Sigmoid colon (tissue), 7 donors: ENCODE results near the gene ARL13B. TPM values are rescaled to one million over a fixed set of nuclear protein-coding genes. Genes with fewer than 3 reads are reported as not detected.

Experiments
- DNase-seq: peaks from one replicate; pipeline ENCODE4 v3.0.0-alpha.2; 2019
- H3K27ac ChIP-seq, 4 donors: fragments of 200-600 bp; sonication (generic); one replicate each; pipeline ENCODE4 v1.5.1; 2016 to 2019; ENCODE audit warnings: mild to moderate bottlenecking in 1 of 4
- H3K27me3 ChIP-seq, 3 donors: fragments of 200-600 bp; sonication (generic); one replicate each; pipeline ENCODE4 v1.5.1; 2019; ENCODE audit warnings: mild to moderate bottlenecking in 1 of 3
- H3K36me3 ChIP-seq, 4 donors: fragments of 200-600 bp; sonication (generic); one replicate each; pipeline ENCODE4 v1.5.1; 2016 to 2019
- H3K4me1 ChIP-seq, 4 donors: fragments of 200-600 bp; sonication (generic); one replicate each; pipeline ENCODE4 v1.5.1; 2017 to 2019
- H3K4me3 ChIP-seq, 4 donors: fragments of 200-600 bp; sonication (generic); one replicate each; pipeline ENCODE4 v1.5.1; 2017 to 2019; ENCODE audit warnings: mild to moderate bottlenecking in 2 of 4, moderate library complexity in 1 of 4
- H3K9me3 ChIP-seq, 4 donors: fragments of 200-600 bp in 3 of 4; sonication (generic) in 3 of 4; one replicate each; pipeline versions ENCODE4 v1.5.1 to v1.6.1; 2013 to 2019
- CTCF ChIP-seq, 4 experiments: fragments of 450-650 bp in 3 of 4; fragments of 200-600 bp in 1 of 4; IDR thresholded peaks; one replicate each; pipeline ENCODE4 v1.5.1; 2016 to 2019; ENCODE audit warnings: antibody characterized with exemption in 4 of 4, mild to moderate bottlenecking in 3 of 4, moderate library complexity in 2 of 4
- EP300 ChIP-seq, 4 donors: sonication (generic); formaldehyde crosslinking; IDR thresholded peaks; one replicate each; pipeline ENCODE4 v1.6.1; 2017; ENCODE audit warnings: antibody characterized with exemption in 4 of 4
- POLR2A ChIP-seq, 2 donors: fragments of 450-650 bp; IDR thresholded peaks; one replicate each; pipeline ENCODE4 v1.6.1; 2016; ENCODE audit warnings: antibody characterized with exemption in 2 of 2, mild to moderate bottlenecking in 2 of 2, moderate library complexity in 2 of 2
- POLR2AphosphoS5 ChIP-seq, 4 donors: sonication (generic); formaldehyde crosslinking; IDR thresholded peaks; one replicate each; pipeline ENCODE4 v1.6.1; 2017; ENCODE audit warnings: antibody characterized with exemption in 4 of 4
- WGBS, 2 donors: extraction: QIAGEN DNeasy Blood & Tissue Kit; methylation state at CpG; one replicate each; pipeline ENCODE4 v1.1.7; 2013; 5-methylcytosine and 5-hydroxymethylcytosine counted together
- intact Hi-C: fragments of 100-400 bp; cut with DNase I; formaldehyde crosslinking; loops from one replicate; pipeline ENCODE4 v1.15.1; 2023
- polyA plus RNA-seq, 3 donors: library from polyadenylated mRNA; stranded (reverse); fragments of 200-250 nt; gene quantifications; one replicate each; pipeline ENCODE4 v1.2.3, GENCODE V29; 2013
- total RNA-seq, 4 donors: library from RNA; depleted of rRNA; stranded (reverse); fragments of >200 nt; gene quantifications; one replicate each; pipeline ENCODE4 v1.1.0, GENCODE V29; 2016
- donor health status: healthy with polysubstance abuse.
- donor health status: Bipolar disorder and iron deficiency.
- donor health status: healthy.

ARL13B gene
- total and polyA plus RNA-seq, 7 donors, result 1.8 to 14.0 (median 9.6) TPM

- WGBS, 2 donors, result 90 to 95% methylated on average over 1 of the region's 1 CpG
- H3K27me3 ChIP-seq, result no peaks in the 10 kb centered on the region
- TF ChIP-seq POLR2AphosphoS5 (IDR thresholded peaks at IDR 0.05) (no peak), CTCF (IDR thresholded peaks at IDR 0.05) (no peak), POLR2A (IDR thresholded peaks at IDR 0.05) (no peak), EP300 (IDR thresholded peaks at IDR 0.05) (no peak)
- H3K4me1 ChIP-seq, result peaks cover 0 to 14% (median 5%) of the 10 kb centered on the region in 4 donors
- H3K27ac ChIP-seq, result no peak overlapping the region
- H3K36me3 ChIP-seq, result no peaks in the 10 kb centered on the region
- DNase-seq, result no peak
- intact Hi-C loops, result loop anchor here (5.0 kb wide), 1 partner anchor 58 kb away; no protein-coding TSS in a partner anchor
- no peak overlapping the region for H3K4me3 ChIP-seq
- H3K9me3 ChIP-seq, result no peaks in the 10 kb centered on the region
Measured at GRCh38 chr3:93969997-93970396, 10.0 kb upstream of the ARL13B start.

GRCh38 chr3:93973131-93974126 lies 6.5 kb upstream of the ARL13B start, which contains the start of gene PROS1:
Gene PROS1, minus strand, starts transcription at chr3:93973896. Its CDS starts 147 bp downstream, at chr3:93973749.
- H3K36me3 ChIP-seq, result no peaks in the 10 kb centered on the region
- no peaks in the 10 kb centered on the region for H3K27me3 ChIP-seq
- 1% methylated on average over 53 of the region's 53 CpGs for WGBS, 2 donors
- intact Hi-C loops, result loop anchor here (5.0 kb wide), 1 partner anchor 61 kb away; no protein-coding TSS in a partner anchor
- TF ChIP-seq POLR2AphosphoS5 (IDR thresholded peaks at IDR 0.05) (peak in 2 of 4 donors; percentile 50 to 62), EP300 (IDR thresholded peaks at IDR 0.05) (no peak)
- peak within 1 kb of the TSS; percentile 82 to 91 (median 86) for H3K27ac ChIP-seq
- H3K4me1 ChIP-seq, result peaks cover 0 to 14% (median 5%) of the 10 kb centered on the region in 4 donors
- peak; percentile 92 for DNase-seq
- peak within 1 kb of the TSS; percentile 37 to 63 (median 60) for H3K4me3 ChIP-seq
- no peaks in the 10 kb centered on the region for H3K9me3 ChIP-seq

GRCh38 chr3:93981649-93982048 lies 1.7 kb downstream of the ARL13B start:
- no peak for TF ChIP-seq EP300 (IDR thresholded peaks at IDR 0.05)
- TF ChIP-seq POLR2A (IDR thresholded peaks at IDR 0.05), result no peak
- TF ChIP-seq CTCF (IDR thresholded peaks at IDR 0.05), result no peak
- TF ChIP-seq POLR2AphosphoS5 (IDR thresholded peaks at IDR 0.05), result no peak
- no peak for DNase-seq
- Histone ChIP-seq H3K36me3 (no peaks in the 10 kb centered on the region), H3K9me3 (no peaks in the 10 kb centered on the region), H3K4me1 (peaks cover 0 to 12% (median 9%) of the 10 kb centered on the region in 4 donors), H3K4me3 (no peak overlapping the region), H3K27me3 (no peaks in the 10 kb centered on the region), H3K27ac (no peak overlapping the region)
- 96 to 98% methylated on average over 13 of the region's 13 CpGs for WGBS, 2 donors
- intact Hi-C loops, result loop anchor here (2.0 kb wide), 1 partner anchor 81 kb away; the partner anchor contains the start of genes DHFR2 and NSUN3

GRCh38 chr3:93983408-93983807 lies 3.5 kb downstream of the ARL13B start:
- TF ChIP-seq CTCF (IDR thresholded peaks at IDR 0.05) (no peak), POLR2A (IDR thresholded peaks at IDR 0.05) (no peak), POLR2AphosphoS5 (IDR thresholded peaks at IDR 0.05) (no peak), EP300 (IDR thresholded peaks at IDR 0.05) (no peak)
- intact Hi-C loops, result no loop called here
- 92 to 94% methylated on average over 3 of the region's 3 CpGs for WGBS, 2 donors

GRCh38 chr3:93984618-93985017 lies 4.7 kb downstream of the ARL13B start:
- TF ChIP-seq POLR2AphosphoS5 (IDR thresholded peaks at IDR 0.05) (no peak), EP300 (IDR thresholded peaks at IDR 0.05) (no peak), CTCF (IDR thresholded peaks at IDR 0.05) (no peak), POLR2A (IDR thresholded peaks at IDR 0.05) (no peak)
- Histone ChIP-seq H3K27ac (no peak overlapping the region), H3K36me3 (no peaks in the 10 kb centered on the region), H3K4me1 (peaks cover 0 to 15% (median 11%) of the 10 kb centered on the region in 4 donors), H3K27me3 (no peaks in the 10 kb centered on the region), H3K4me3 (no peak overlapping the region), H3K9me3 (no peaks in the 10 kb centered on the region)
- 88 to 95% methylated on average over 5 of the region's 5 CpGs for WGBS, 2 donors
- no peak for DNase-seq
- intact Hi-C loops, result no loop called here

More at GRCh38 chr3:93983408-93983807, 3.5 kb downstream of the ARL13B start:
- Histone ChIP-seq H3K4me3 (no peak overlapping the region), H3K9me3 (no peaks in the 10 kb centered on the region), H3K27me3 (no peaks in the 10 kb centered on the region), H3K27ac (no peak overlapping the region), H3K36me3 (no peaks in the 10 kb centered on the region), H3K4me1 (peaks cover 0 to 14% (median 9%) of the 10 kb centered on the region in 4 donors)
- DNase-seq, result no peak
